ENCODE data around the gene CA11.
"Not testable (repeated sequence)": the region's sequence is repeated elsewhere in the genome, so short reads cannot be mapped to it uniquely, and the experiment has no call there.

Gene CA11

GRCh38 chr19:48668761-48669160 is 22.8 kb upstream of the CA11 start:
- DNase-seq, result no peak

- no peak for DNase-seq
Observed at GRCh38 chr19:48668332-48668731, 22.3 kb upstream of the CA11 start.

- DNase-seq, result no peak
Observed at GRCh38 chr19:48665786-48666185, 19.8 kb upstream of the CA11 start.

- DNase-seq, result no peak
Observed at GRCh38 chr19:48664476-48664875, 18.5 kb upstream of the CA11 start.

- no peak for DNase-seq
Observed at GRCh38 chr19:48663667-48664066, 17.7 kb upstream of the CA11 start.

GRCh38 chr19:48661711-48662090 is 15.7 kb upstream of the CA11 start:
- no peak for DNase-seq

GRCh38 chr19:48660852-48661710 is 15.1 kb upstream of the CA11 start:
- peak; percentile 94 for DNase-seq

- peak; percentile 18 for DNase-seq
Observed at GRCh38 chr19:48659768-48660167, 13.8 kb upstream of the CA11 start.

GRCh38 chr19:48658483-48658882 is 12.5 kb upstream of the CA11 start:
- no peak for DNase-seq

GRCh38 chr19:48657828-48658227 is 11.8 kb upstream of the CA11 start:
- not testable (repeated sequence) for DNase-seq

- no peak for DNase-seq
Observed at GRCh38 chr19:48656840-48657474, 11.0 kb upstream of the CA11 start.

GRCh38 chr19:48654299-48655059 is 8.5 kb upstream of the CA11 start:
- DNase-seq, result no peak

GRCh38 chr19:48651683-48652048 is 5.7 kb upstream of the CA11 start:
- DNase-seq, result no peak

GRCh38 chr19:48650974-48651682 is 5.1 kb upstream of the CA11 start:
- no peak for DNase-seq

- DNase-seq, result no peak
Observed at GRCh38 chr19:48648134-48648533, 2.1 kb upstream of the CA11 start.

GRCh38 chr19:48646722-48647216 is 782 bp upstream of the CA11 start:
- DNase-seq, result no peak

- DNase-seq, result no peak
Observed at GRCh38 chr19:48645620-48646000, 377 bp downstream of the CA11 start.

GRCh38 chr19:48644839-48645619 is 958 bp downstream of the CA11 start:
- peak; percentile 83 for DNase-seq

GRCh38 chr19:48644355-48644754 is 1.6 kb downstream of the CA11 start:
- no peak for DNase-seq

GRCh38 chr19:48642862-48643261 is 3.1 kb downstream of the CA11 start:
- no peak for DNase-seq

- DNase-seq, result no peak
Observed at GRCh38 chr19:48641850-48642249, 4.1 kb downstream of the CA11 start.
